Measurements from ENCODE around the gene KCNQ1OT1. TPM values are rescaled to one million over a fixed set of nuclear protein-coding genes. Genes with fewer than 3 reads are reported as not detected.

KCNQ1OT1 gene
- total and polyA plus RNA-seq, 2 donors: 0.09 to 0.42 TPM

- no peaks in the 10 kb centered on the region for H3K9me3 ChIP-seq (ENCODE audit: control insufficient read depth in 2 of 2, insufficient read depth in 1 of 2, low read length in 1 of 2)
- 66% methylated on average over 1 of the region's 1 CpG for WGBS
- H3K36me3 ChIP-seq (ENCODE audit: control insufficient read depth in 2 of 2, insufficient read depth in 2 of 2, low read length in 1 of 2): no peaks in the 10 kb centered on the region
- no peak overlapping the region for H3K4me3 ChIP-seq (ENCODE audit: low read length in 2 of 2)
- no peak overlapping the region for H3K27ac ChIP-seq (ENCODE audit: low read depth in 1 of 2, low read length in 1 of 2)
- no peaks in the 10 kb centered on the region for H3K4me1 ChIP-seq (ENCODE audit: control insufficient read depth in 2 of 2, insufficient read depth in 2 of 2, low read length in 2 of 2)
- no peaks in the 10 kb centered on the region for H3K27me3 ChIP-seq (ENCODE audit: control insufficient read depth in 2 of 2, insufficient read depth in 1 of 2, low read length in 1 of 2)
- DNase-seq (ENCODE audit: low read depth in 6 of 9, low spot score in 9 of 9): no peak
These were observed 68.6 kb downstream of the KCNQ1OT1 start for GRCh38 chr11:2631161-2631560.

- H3K27ac ChIP-seq (ENCODE audit: low read depth in 1 of 2, low read length in 1 of 2): no peak overlapping the region
- no peaks in the 10 kb centered on the region for H3K9me3 ChIP-seq (ENCODE audit: control insufficient read depth in 2 of 2, insufficient read depth in 1 of 2, low read length in 1 of 2)
- no peaks in the 10 kb centered on the region for H3K4me1 ChIP-seq (ENCODE audit: control insufficient read depth in 2 of 2, insufficient read depth in 2 of 2, low read length in 2 of 2)
- H3K4me3 ChIP-seq (ENCODE audit: low read length in 2 of 2): no peak overlapping the region
- DNase-seq (ENCODE audit: low read depth in 6 of 9, low spot score in 9 of 9): no peak
- 97% methylated on average over 1 of the region's 1 CpG for WGBS
- H3K36me3 ChIP-seq (ENCODE audit: control insufficient read depth in 2 of 2, insufficient read depth in 2 of 2, low read length in 1 of 2): no peaks in the 10 kb centered on the region
- H3K27me3 ChIP-seq (ENCODE audit: control insufficient read depth in 2 of 2, insufficient read depth in 1 of 2, low read length in 1 of 2): no peaks in the 10 kb centered on the region
These were observed 69.1 kb downstream of the KCNQ1OT1 start for GRCh38 chr11:2630679-2631078.

GRCh38 chr11:2625183-2625582 is 74.6 kb downstream of the KCNQ1OT1 start:
- H3K27ac ChIP-seq (ENCODE audit: low read depth in 1 of 2, low read length in 1 of 2): no peak overlapping the region
- DNase-seq (ENCODE audit: low read depth in 6 of 9, low spot score in 9 of 9): no peak
- H3K9me3 ChIP-seq (ENCODE audit: control insufficient read depth in 2 of 2, insufficient read depth in 1 of 2, low read length in 1 of 2): no peaks in the 10 kb centered on the region
- no peaks in the 10 kb centered on the region for H3K27me3 ChIP-seq (ENCODE audit: control insufficient read depth in 2 of 2, insufficient read depth in 1 of 2, low read length in 1 of 2)
- 63% methylated on average over 3 of the region's 3 CpGs for WGBS
- no peaks in the 10 kb centered on the region for H3K36me3 ChIP-seq (ENCODE audit: control insufficient read depth in 2 of 2, insufficient read depth in 2 of 2, low read length in 1 of 2)
- no peaks in the 10 kb centered on the region for H3K4me1 ChIP-seq (ENCODE audit: control insufficient read depth in 2 of 2, insufficient read depth in 2 of 2, low read length in 2 of 2)
- no peak overlapping the region for H3K4me3 ChIP-seq (ENCODE audit: low read length in 2 of 2)

GRCh38 chr11:2621894-2622293 is 77.9 kb downstream of the KCNQ1OT1 start:
- no peak overlapping the region for H3K27ac ChIP-seq (ENCODE audit: low read depth in 1 of 2, low read length in 1 of 2)
- no peaks in the 10 kb centered on the region for H3K4me1 ChIP-seq (ENCODE audit: control insufficient read depth in 2 of 2, insufficient read depth in 2 of 2, low read length in 2 of 2)
- no peak for DNase-seq (ENCODE audit: low read depth in 6 of 9, low spot score in 9 of 9)
- H3K9me3 ChIP-seq (ENCODE audit: control insufficient read depth in 2 of 2, insufficient read depth in 1 of 2, low read length in 1 of 2): no peaks in the 10 kb centered on the region
- 32% methylated on average over 3 of the region's 3 CpGs for WGBS
- H3K36me3 ChIP-seq (ENCODE audit: control insufficient read depth in 2 of 2, insufficient read depth in 2 of 2, low read length in 1 of 2): no peaks in the 10 kb centered on the region
- no peaks in the 10 kb centered on the region for H3K27me3 ChIP-seq (ENCODE audit: control insufficient read depth in 2 of 2, insufficient read depth in 1 of 2, low read length in 1 of 2)
- H3K4me3 ChIP-seq (ENCODE audit: low read length in 2 of 2): no peak overlapping the region

GRCh38 chr11:2612884-2613571 is 86.8 kb downstream of the KCNQ1OT1 start:
- Histone ChIP-seq H3K9me3 (ENCODE audit: control insufficient read depth in 2 of 2, insufficient read depth in 1 of 2, low read length in 1 of 2) (no peaks in the 10 kb centered on the region), H3K27ac (ENCODE audit: low read depth in 1 of 2, low read length in 1 of 2) (no peak overlapping the region), H3K4me1 (ENCODE audit: control insufficient read depth in 2 of 2, insufficient read depth in 2 of 2, low read length in 2 of 2) (no peaks in the 10 kb centered on the region), H3K27me3 (ENCODE audit: control insufficient read depth in 2 of 2, insufficient read depth in 1 of 2, low read length in 1 of 2) (no peaks in the 10 kb centered on the region), H3K4me3 (ENCODE audit: low read length in 2 of 2) (no peak overlapping the region), H3K36me3 (ENCODE audit: control insufficient read depth in 2 of 2, insufficient read depth in 2 of 2, low read length in 1 of 2) (no peaks in the 10 kb centered on the region)
- 95% methylated on average over 4 of the region's 4 CpGs for WGBS
- no peak for DNase-seq (ENCODE audit: low read depth in 6 of 9, low spot score in 9 of 9)

- DNase-seq (ENCODE audit: low read depth in 6 of 9, low spot score in 9 of 9): no peak
- Histone ChIP-seq H3K36me3 (ENCODE audit: control insufficient read depth in 2 of 2, insufficient read depth in 2 of 2, low read length in 1 of 2) (no peaks in the 10 kb centered on the region), H3K27ac (ENCODE audit: low read depth in 1 of 2, low read length in 1 of 2) (no peak overlapping the region), H3K9me3 (ENCODE audit: control insufficient read depth in 2 of 2, insufficient read depth in 1 of 2, low read length in 1 of 2) (no peaks in the 10 kb centered on the region), H3K27me3 (ENCODE audit: control insufficient read depth in 2 of 2, insufficient read depth in 1 of 2, low read length in 1 of 2) (no peaks in the 10 kb centered on the region), H3K4me1 (ENCODE audit: control insufficient read depth in 2 of 2, insufficient read depth in 2 of 2, low read length in 2 of 2) (no peaks in the 10 kb centered on the region), H3K4me3 (ENCODE audit: low read length in 2 of 2) (no peak overlapping the region)
- WGBS: 97% methylated on average over 2 of the region's 2 CpGs
These were observed 90.4 kb downstream of the KCNQ1OT1 start for GRCh38 chr11:2609345-2609744.

- Histone ChIP-seq H3K4me3 (ENCODE audit: low read length in 2 of 2) (no peak overlapping the region), H3K9me3 (ENCODE audit: control insufficient read depth in 2 of 2, insufficient read depth in 1 of 2, low read length in 1 of 2) (no peaks in the 10 kb centered on the region), H3K4me1 (ENCODE audit: control insufficient read depth in 2 of 2, insufficient read depth in 2 of 2, low read length in 2 of 2) (no peaks in the 10 kb centered on the region), H3K27me3 (ENCODE audit: control insufficient read depth in 2 of 2, insufficient read depth in 1 of 2, low read length in 1 of 2) (no peaks in the 10 kb centered on the region), H3K36me3 (ENCODE audit: control insufficient read depth in 2 of 2, insufficient read depth in 2 of 2, low read length in 1 of 2) (no peaks in the 10 kb centered on the region), H3K27ac (ENCODE audit: low read depth in 1 of 2, low read length in 1 of 2) (no peak overlapping the region)
- DNase-seq (ENCODE audit: low read depth in 6 of 9, low spot score in 9 of 9): no peak
- 91% methylated on average over 8 of the region's 8 CpGs for WGBS
These were observed 100.1 kb downstream of the KCNQ1OT1 start for GRCh38 chr11:2599561-2600189.

GRCh38 chr11:2595204-2595603 is 104.6 kb downstream of the KCNQ1OT1 start:
- Histone ChIP-seq H3K4me1 (ENCODE audit: control insufficient read depth in 2 of 2, insufficient read depth in 2 of 2, low read length in 2 of 2) (no peaks in the 10 kb centered on the region), H3K27me3 (ENCODE audit: control insufficient read depth in 2 of 2, insufficient read depth in 1 of 2, low read length in 1 of 2) (no peaks in the 10 kb centered on the region), H3K4me3 (ENCODE audit: low read length in 2 of 2) (no peak overlapping the region), H3K36me3 (ENCODE audit: control insufficient read depth in 2 of 2, insufficient read depth in 2 of 2, low read length in 1 of 2) (no peaks in the 10 kb centered on the region), H3K9me3 (ENCODE audit: control insufficient read depth in 2 of 2, insufficient read depth in 1 of 2, low read length in 1 of 2) (no peaks in the 10 kb centered on the region), H3K27ac (ENCODE audit: low read depth in 1 of 2, low read length in 1 of 2) (no peak overlapping the region)
- 97% methylated on average over 3 of the region's 3 CpGs for whole genome bisulfite sequencing
- no peak for DNase-seq (ENCODE audit: low read depth in 6 of 9, low spot score in 9 of 9)

- Histone ChIP-seq H3K27me3 (ENCODE audit: control insufficient read depth in 2 of 2, insufficient read depth in 1 of 2, low read length in 1 of 2) (no peaks in the 10 kb centered on the region), H3K36me3 (ENCODE audit: control insufficient read depth in 2 of 2, insufficient read depth in 2 of 2, low read length in 1 of 2) (no peaks in the 10 kb centered on the region), H3K4me3 (ENCODE audit: low read length in 2 of 2) (no peak overlapping the region), H3K9me3 (ENCODE audit: control insufficient read depth in 2 of 2, insufficient read depth in 1 of 2, low read length in 1 of 2) (no peaks in the 10 kb centered on the region), H3K27ac (ENCODE audit: low read depth in 1 of 2, low read length in 1 of 2) (no peak overlapping the region), H3K4me1 (ENCODE audit: control insufficient read depth in 2 of 2, insufficient read depth in 2 of 2, low read length in 2 of 2) (no peaks in the 10 kb centered on the region)
- WGBS: 97% methylated on average over 1 of the region's 1 CpG
- no peak for DNase-seq (ENCODE audit: low read depth in 6 of 9, low spot score in 9 of 9)
These were observed 105.5 kb downstream of the KCNQ1OT1 start for GRCh38 chr11:2594267-2594666.

Data from thymus (tissue), 11 donors.